H1 (cell line): Measurements from ENCODE around the gene FAM83G.

Experiments
- CREB1 ChIP-seq: IDR thresholded peaks from 2 replicates; pipeline ENCODE4 v1.6.1; 2012; ENCODE audit warnings: inconsistent platforms
- PHF8 ChIP-seq: fragments of 200-600 bp; sonication (generic); conservative IDR thresholded peaks from 2 replicates; pipeline ENCODE4 v1.7.1; 2012; ENCODE audit warnings: low read depth, mild to moderate bottlenecking, inconsistent platforms, low read length, moderate library complexity
- POLR2A ChIP-seq, 2 experiments: IDR thresholded peaks; 1 replicate in 1 of 2; 2 replicates in 1 of 2; pipeline ENCODE4 v1.6.1; 2011; ENCODE audit warnings: low read depth in 2 of 2, low read length in 2 of 2, mild to moderate bottlenecking in 2 of 2; ENCODE audit errors: control extremely low read depth in 1 of 2
- POLR2AphosphoS5 ChIP-seq: IDR thresholded peaks from 2 replicates; pipeline ENCODE4 v1.6.1; 2011; ENCODE audit warnings: low read depth, low read length
- RNF2 ChIP-seq: fragments of 200-900, 300-1000 bp; sonication (generic); IDR thresholded peaks from 2 replicates; pipeline ENCODE4 v1.7.1; 2016; ENCODE audit warnings: borderline replicate concordance, low read depth, mild to moderate bottlenecking, antibody characterized with exemption, low read length; ENCODE audit not compliant: poor library complexity, severe bottlenecking; ENCODE audit errors: missing control alignments
- TAF1 ChIP-seq: IDR thresholded peaks from 2 replicates; pipeline ENCODE4 v1.6.1; 2011; ENCODE audit warnings: mild to moderate bottlenecking, low read depth, low read length
- TBP ChIP-seq: IDR thresholded peaks from 2 replicates; pipeline ENCODE4 v1.6.1; 2011; ENCODE audit warnings: low read depth, low read length, improper control_type of control experiment
- TF ChIP-seq, protein P1 (sequence below), 3 experiments: IDR thresholded peaks; 1 replicate in 2 of 3; 2 replicates in 1 of 3; pipeline versions ENCODE4 v1.5.1 to v1.6.1; 2011; ENCODE audit warnings: low read length in 3 of 3, mild to moderate bottlenecking in 3 of 3, inconsistent platforms in 2 of 3, low read depth in 1 of 3, moderate library complexity in 1 of 3; ENCODE audit not compliant: insufficient read depth in 1 of 3; ENCODE audit errors: control extremely low read depth in 1 of 3
- TF ChIP-seq, protein P2 (sequence below): IDR thresholded peaks from 2 replicates; pipeline ENCODE4 v1.6.1; 2012; ENCODE audit warnings: inconsistent platforms
- TF ChIP-seq, protein P3 (sequence below): IDR thresholded peaks from 2 replicates; pipeline ENCODE4 v1.6.1; 2011; ENCODE audit warnings: low read length, improper control_type of control experiment

DNA sequence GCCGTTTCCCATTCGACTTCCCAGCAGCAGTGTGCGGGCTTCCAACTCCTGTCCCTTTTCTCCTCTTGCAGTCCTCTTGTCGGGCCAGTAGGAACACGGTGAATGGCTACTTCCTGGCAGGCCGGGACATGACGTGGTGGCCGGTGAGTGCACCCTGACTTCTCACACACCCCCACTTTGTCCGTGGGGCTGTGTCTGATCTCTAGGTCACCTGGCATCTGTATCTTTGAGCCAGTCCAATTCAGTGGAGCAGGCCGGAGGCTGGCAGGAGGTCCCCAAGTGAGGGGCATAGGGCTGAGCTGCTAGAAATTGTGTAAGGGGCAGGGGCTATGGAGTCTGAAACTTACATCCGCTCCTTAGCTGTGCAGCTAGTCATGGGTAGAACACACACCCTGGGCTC, 46.0 kb downstream of the FAM83G start:
- TF ChIP-seq, protein P1, sequence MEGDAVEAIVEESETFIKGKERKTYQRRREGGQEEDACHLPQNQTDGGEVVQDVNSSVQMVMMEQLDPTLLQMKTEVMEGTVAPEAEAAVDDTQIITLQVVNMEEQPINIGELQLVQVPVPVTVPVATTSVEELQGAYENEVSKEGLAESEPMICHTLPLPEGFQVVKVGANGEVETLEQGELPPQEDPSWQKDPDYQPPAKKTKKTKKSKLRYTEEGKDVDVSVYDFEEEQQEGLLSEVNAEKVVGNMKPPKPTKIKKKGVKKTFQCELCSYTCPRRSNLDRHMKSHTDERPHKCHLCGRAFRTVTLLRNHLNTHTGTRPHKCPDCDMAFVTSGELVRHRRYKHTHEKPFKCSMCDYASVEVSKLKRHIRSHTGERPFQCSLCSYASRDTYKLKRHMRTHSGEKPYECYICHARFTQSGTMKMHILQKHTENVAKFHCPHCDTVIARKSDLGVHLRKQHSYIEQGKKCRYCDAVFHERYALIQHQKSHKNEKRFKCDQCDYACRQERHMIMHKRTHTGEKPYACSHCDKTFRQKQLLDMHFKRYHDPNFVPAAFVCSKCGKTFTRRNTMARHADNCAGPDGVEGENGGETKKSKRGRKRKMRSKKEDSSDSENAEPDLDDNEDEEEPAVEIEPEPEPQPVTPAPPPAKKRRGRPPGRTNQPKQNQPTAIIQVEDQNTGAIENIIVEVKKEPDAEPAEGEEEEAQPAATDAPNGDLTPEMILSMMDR (IDR thresholded peaks at IDR 0.05; ENCODE audit: control extremely low read depth in 1 of 3, insufficient read depth in 1 of 3, low read depth in 1 of 3, low read length in 3 of 3) = no peak
- TF ChIP-seq POLR2AphosphoS5 (no peak), PHF8 (no peak), TAF1 (no peak), CREB1 (no peak), RNF2 (no peak), TBP (no peak), POLR2A (IDR thresholded peaks at IDR 0.05; ENCODE audit: control extremely low read depth in 1 of 2, low read depth in 2 of 2, low read length in 2 of 2) (no peak)
- TF ChIP-seq, protein P2, sequence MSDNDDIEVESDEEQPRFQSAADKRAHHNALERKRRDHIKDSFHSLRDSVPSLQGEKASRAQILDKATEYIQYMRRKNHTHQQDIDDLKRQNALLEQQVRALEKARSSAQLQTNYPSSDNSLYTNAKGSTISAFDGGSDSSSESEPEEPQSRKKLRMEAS = no peak
- TF ChIP-seq, protein P3, sequence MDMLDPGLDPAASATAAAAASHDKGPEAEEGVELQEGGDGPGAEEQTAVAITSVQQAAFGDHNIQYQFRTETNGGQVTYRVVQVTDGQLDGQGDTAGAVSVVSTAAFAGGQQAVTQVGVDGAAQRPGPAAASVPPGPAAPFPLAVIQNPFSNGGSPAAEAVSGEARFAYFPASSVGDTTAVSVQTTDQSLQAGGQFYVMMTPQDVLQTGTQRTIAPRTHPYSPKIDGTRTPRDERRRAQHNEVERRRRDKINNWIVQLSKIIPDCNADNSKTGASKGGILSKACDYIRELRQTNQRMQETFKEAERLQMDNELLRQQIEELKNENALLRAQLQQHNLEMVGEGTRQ = no peak
